Fibroblast of skin of back (primary cell): ENCODE data around the gene ZIC1.

Source experiments
- DNase-seq: peaks from one replicate; pipeline ENCODE4 v3.0.0-alpha.2; 2013

The ZIC1 gene

GRCh38 chr3:147380387-147380951 is 28.7 kb upstream of the ZIC1 start:
- no peak for DNase-seq

GRCh38 chr3:147380977-147381376 is 28.2 kb upstream of the ZIC1 start:
- no peak for DNase-seq

- no peak for DNase-seq
Observed at GRCh38 chr3:147381596-147381995, 27.6 kb upstream of the ZIC1 start.

- no peak for DNase-seq
Observed at GRCh38 chr3:147383617-147384016, 25.5 kb upstream of the ZIC1 start.

GRCh38 chr3:147384210-147385058 is 24.7 kb upstream of the ZIC1 start:
- no peak for DNase-seq

- no peak for DNase-seq
Observed at GRCh38 chr3:147385059-147386012, 23.8 kb upstream of the ZIC1 start.

GRCh38 chr3:147387291-147387884 is 21.8 kb upstream of the ZIC1 start:
- no peak for DNase-seq

- no peak for DNase-seq
Observed at GRCh38 chr3:147387885-147388699, 21.1 kb upstream of the ZIC1 start.

GRCh38 chr3:147388700-147389580 is 20.2 kb upstream of the ZIC1 start:
- DNase-seq, result no peak

- DNase-seq, result peak; percentile 46
Observed at GRCh38 chr3:147389717-147390116, 19.4 kb upstream of the ZIC1 start.

GRCh38 chr3:147390589-147391569 is 18.3 kb upstream of the ZIC1 start:
- peak; percentile 66 for DNase-seq

- peak; percentile 94 for DNase-seq
Observed at GRCh38 chr3:147391781-147392624, 17.2 kb upstream of the ZIC1 start.

- no peak for DNase-seq
Observed at GRCh38 chr3:147392625-147392946, 16.6 kb upstream of the ZIC1 start.

GRCh38 chr3:147393261-147393942 is 15.8 kb upstream of the ZIC1 start:
- DNase-seq, result peak; percentile 85

GRCh38 chr3:147393943-147394883 is 15.0 kb upstream of the ZIC1 start:
- DNase-seq, result peak; percentile 65

GRCh38 chr3:147394884-147395225 is 14.3 kb upstream of the ZIC1 start:
- no peak for DNase-seq
